ENCODE measurements around the gene HSPA12B.

GRCh38 chr20:3733119-3733995, 872 bp downstream of the HSPA12B start:
- no peak for TF ChIP-seq CTCF (IDR thresholded peaks at IDR 0.05; ENCODE audit: low read depth, low read length)
- TF ChIP-seq POLR2A (IDR thresholded peaks at IDR 0.05; ENCODE audit: extremely low read depth, insufficient read length), result no peak

All from NB4 (cell line).